Effector CD8-positive, alpha-beta T cell (primary cell): ENCODE data around the gene AK5.
"Not testable (repeated sequence)": the region's sequence is repeated elsewhere in the genome, so short reads cannot be mapped to it uniquely, and the experiment has no call there.

Source experiments
- DNase-seq: peaks from one replicate; lab custom pipeline; 2025; lab: John Stamatoyannopoulos, UW

The AK5 gene

GRCh38 chr1:77499466-77499865 lies 217.6 kb downstream of the AK5 start:
- no peak for DNase-seq

- no peak for DNase-seq
Measured at GRCh38 chr1:77504986-77505385, 223.2 kb downstream of the AK5 start.

GRCh38 chr1:77506771-77507170 lies 225.0 kb downstream of the AK5 start:
- DNase-seq = no peak

- DNase-seq = no peak
Measured at GRCh38 chr1:77509051-77509492, 227.3 kb downstream of the AK5 start.

GRCh38 chr1:77509898-77510297 lies 228.1 kb downstream of the AK5 start:
- DNase-seq = no peak

GRCh38 chr1:77511440-77511840 lies 229.6 kb downstream of the AK5 start:
- DNase-seq = no peak

- not testable (repeated sequence) for DNase-seq
Measured at GRCh38 chr1:77512650-77513049, 230.8 kb downstream of the AK5 start.

- DNase-seq = no peak
Measured at GRCh38 chr1:77513839-77514763, 232.3 kb downstream of the AK5 start.

- DNase-seq = no peak
Measured at GRCh38 chr1:77514921-77515776, 233.3 kb downstream of the AK5 start.

- DNase-seq = no peak
Measured at GRCh38 chr1:77516106-77516505, 234.3 kb downstream of the AK5 start.

- no peak for DNase-seq
Measured at GRCh38 chr1:77524038-77524437, 242.2 kb downstream of the AK5 start.

- not testable (repeated sequence) for DNase-seq
Measured at GRCh38 chr1:77531149-77531548, 249.3 kb downstream of the AK5 start.

GRCh38 chr1:77531596-77532280 lies 249.9 kb downstream of the AK5 start:
- DNase-seq = not testable (repeated sequence)

- DNase-seq = no peak
Measured at GRCh38 chr1:77532641-77533040, 250.8 kb downstream of the AK5 start.

- peak; percentile 35 for DNase-seq
Measured at GRCh38 chr1:77533660-77534305, 252.0 kb downstream of the AK5 start.

GRCh38 chr1:77534456-77534855 lies 252.6 kb downstream of the AK5 start:
- no peak for DNase-seq

- DNase-seq = no peak
Measured at GRCh38 chr1:77536813-77537212, 255.0 kb downstream of the AK5 start.

GRCh38 chr1:77538956-77539518 lies 257.2 kb downstream of the AK5 start:
- DNase-seq = no peak

GRCh38 chr1:77539519-77540142 lies 257.8 kb downstream of the AK5 start:
- DNase-seq = no peak

- DNase-seq = no peak
Measured at GRCh38 chr1:77540501-77541161, 258.8 kb downstream of the AK5 start.
